WTC11 (cell line): Measurements from ENCODE around the gene SLC9A9. TPM values are rescaled to one million over a fixed set of nuclear protein-coding genes. Genes with fewer than 3 reads are reported as not detected.

Experiments used
- ATAC-seq: fragments of 200-7000 bp; cut with Tn5 transposase; 2 replicates; pipeline ENCODE4 v1.10.0; 2021; ENCODE audit warnings: mild to moderate bottlenecking, moderate library complexity
- CTCF ChIA-PET: fragments of 300-600 bp; sonication (Branson Sonifier 250); formaldehyde crosslinking; loops from one replicate; lab custom pipeline; 2021; ENCODE audit warnings: antibody characterized with exemption; lab: Charles Lee
- POLR2A ChIA-PET: fragments of 350-600 bp; sonication (Branson Sonifier 250); formaldehyde crosslinking; loops from one replicate; lab custom pipeline; 2021; ENCODE audit warnings: antibody characterized with exemption; lab: Charles Lee
- DNase-seq: peaks from one replicate; pipeline ENCODE4 v3.0.0; 2021; ENCODE audit warnings: low spot score
- H3K27ac Mint-ChIP-seq: 2 replicates; pipeline ENCODE4 v1.8.0; 2021; ENCODE audit warnings: mixed read lengths
- H3K27me3 Mint-ChIP-seq: 2 replicates; pipeline ENCODE4 v1.8.0; 2021; ENCODE audit warnings: low read depth, mild to moderate bottlenecking, moderate library complexity, mixed read lengths
- H3K36me3 Mint-ChIP-seq: 2 replicates; pipeline ENCODE4 v1.8.0; 2021; ENCODE audit warnings: mixed read lengths
- H3K4me1 Mint-ChIP-seq: 2 replicates; pipeline ENCODE4 v1.8.0; 2022; ENCODE audit warnings: mixed read lengths
- H3K4me3 Mint-ChIP-seq: 2 replicates; pipeline ENCODE4 v1.8.0; 2021; ENCODE audit warnings: mild to moderate bottlenecking, moderate library complexity, mixed read lengths
- H3K9me3 Mint-ChIP-seq: 2 replicates; pipeline ENCODE4 v1.8.0; 2021; ENCODE audit warnings: mixed read lengths
- ATF2 ChIP-seq: sonication (generic); formaldehyde crosslinking; IDR thresholded peaks from 2 replicates; pipeline ENCODE4 v1.8.1; 2022; ENCODE audit warnings: low read depth, missing genetic modification reagents, borderline replicate concordance
- CBFB ChIP-seq: sonication (generic); formaldehyde crosslinking; IDR thresholded peaks from 2 replicates; pipeline ENCODE4 v1.8.1; 2022; ENCODE audit warnings: mild to moderate bottlenecking, low read depth, missing genetic modification reagents
- CREM ChIP-seq: sonication (generic); formaldehyde crosslinking; IDR thresholded peaks from 2 replicates; pipeline ENCODE4 v1.8.1; 2022; ENCODE audit warnings: mild to moderate bottlenecking, missing genetic modification reagents, moderate library complexity
- CTCF ChIP-seq: fragments of 200-600 bp; IDR thresholded peaks from 2 replicates; pipeline ENCODE4 v1.8.0; 2022; ENCODE audit warnings: antibody characterized with exemption
- ERG ChIP-seq: fragments of 250-450 bp; sonication (Bioruptor Pico); IDR thresholded peaks from 2 replicates; pipeline ENCODE4 v1.8.0; 2021; ENCODE audit warnings: mild to moderate bottlenecking
- FOXJ3 ChIP-seq: sonication (generic); formaldehyde crosslinking; IDR thresholded peaks from 2 replicates; pipeline ENCODE4 v1.9.0; 2021; ENCODE audit warnings: missing genetic modification reagents, mild to moderate bottlenecking, borderline replicate concordance
- FOXP1 ChIP-seq: sonication (generic); formaldehyde crosslinking; IDR thresholded peaks from 2 replicates; pipeline ENCODE4 v1.8.0; 2022; ENCODE audit warnings: missing genetic modification reagents, mild to moderate bottlenecking, moderate library complexity, borderline replicate concordance
- KAT7 ChIP-seq: sonication (generic); formaldehyde crosslinking; IDR thresholded peaks from 2 replicates; pipeline ENCODE4 v1.8.1; 2023; ENCODE audit warnings: missing genetic modification reagents, mild to moderate bottlenecking, borderline replicate concordance
- NFE2L1 ChIP-seq: sonication (generic); formaldehyde crosslinking; IDR thresholded peaks from 2 replicates; pipeline ENCODE4 v1.8.1; 2023; ENCODE audit warnings: missing genetic modification reagents
- NFYB ChIP-seq: sonication (generic); formaldehyde crosslinking; conservative IDR thresholded peaks from 2 replicates; pipeline ENCODE4 v1.8.0; 2022; ENCODE audit warnings: low read depth, missing genetic modification reagents
- NR1H2 ChIP-seq: sonication (generic); formaldehyde crosslinking; IDR thresholded peaks from 2 replicates; pipeline ENCODE4 v1.9.0; 2021; ENCODE audit warnings: mild to moderate bottlenecking, moderate library complexity, missing genetic modification reagents
- NR3C1 ChIP-seq: sonication (generic); formaldehyde crosslinking; conservative IDR thresholded peaks from 2 replicates; pipeline ENCODE4 v1.8.1; 2023; ENCODE audit warnings: low read depth, mild to moderate bottlenecking, missing genetic modification reagents
- OVOL2 ChIP-seq: fragments of 250-450 bp; sonication (Bioruptor Pico); IDR thresholded peaks from 2 replicates; pipeline ENCODE4 v1.9.0; 2021; ENCODE audit warnings: mild to moderate bottlenecking, borderline replicate concordance
- PREB ChIP-seq: sonication (generic); formaldehyde crosslinking; IDR thresholded peaks from 2 replicates; pipeline ENCODE4 v1.8.1; 2022; ENCODE audit warnings: mild to moderate bottlenecking, missing genetic modification reagents, moderate library complexity, borderline replicate concordance
- SMAD3 ChIP-seq: sonication (generic); formaldehyde crosslinking; IDR thresholded peaks from 2 replicates; pipeline ENCODE4 v1.8.0; 2022; ENCODE audit warnings: missing genetic modification reagents, mild to moderate bottlenecking, borderline replicate concordance
- SOX15 ChIP-seq: fragments of 250-450 bp; sonication (Bioruptor Pico); IDR thresholded peaks from 2 replicates; pipeline ENCODE4 v1.9.0; 2021; ENCODE audit warnings: mild to moderate bottlenecking
- TEAD1 ChIP-seq: sonication (generic); formaldehyde crosslinking; IDR thresholded peaks from 2 replicates; pipeline ENCODE4 v1.8.0; 2022; ENCODE audit warnings: mild to moderate bottlenecking, missing genetic modification reagents
- ZBTB43 ChIP-seq: sonication (generic); formaldehyde crosslinking; IDR thresholded peaks from 2 replicates; pipeline ENCODE4 v1.8.1; 2023; ENCODE audit warnings: mild to moderate bottlenecking, missing genetic modification reagents
- ZNF121 ChIP-seq: sonication (generic); formaldehyde crosslinking; IDR thresholded peaks from 2 replicates; pipeline ENCODE4 v1.8.0; 2023; ENCODE audit warnings: missing genetic modification reagents
- ZNF138 ChIP-seq: sonication (generic); formaldehyde crosslinking; conservative IDR thresholded peaks from 2 replicates; pipeline ENCODE4 v1.8.1; 2022; ENCODE audit warnings: mild to moderate bottlenecking, moderate library complexity, missing genetic modification reagents
- ZSCAN18 ChIP-seq: fragments of 250-450 bp; sonication (Bioruptor Pico); IDR thresholded peaks from 2 replicates; pipeline ENCODE4 v2.1.2; 2022; ENCODE audit warnings: mild to moderate bottlenecking, moderate library complexity
- total RNA-seq: library from RNA; stranded (reverse); gene quantifications from 3 replicates; pipeline ENCODE4 v1.2.3, GENCODE V29; 2021

Gene SLC9A9
- total RNA-seq, 1 experiment from 2014 or later = 1.2 TPM

- no peaks in the 10 kb centered on the region for H3K27me3 Mint-ChIP-seq
- DNase-seq (no peak), ATAC-seq (no peak)
- no peak overlapping the region for H3K27ac Mint-ChIP-seq
- no peak overlapping the region for H3K4me3 Mint-ChIP-seq
- POLR2A ChIA-PET = no interaction called here
- TF ChIP-seq NFE2L1 = no peak
- TF ChIP-seq SOX15 (CRISPR knock-in tag) = no peak
- TF ChIP-seq OVOL2 (CRISPR knock-in tag) = no peak
- TF ChIP-seq ZSCAN18 (CRISPR knock-in tag) = no peak
- no peak for TF ChIP-seq ATF2 (CRISPR knock-in tag)
- TF ChIP-seq KAT7 = no peak
- no peak for TF ChIP-seq CTCF
- TF ChIP-seq PREB (CRISPR knock-in tag) = no peak
- TF ChIP-seq ZNF121 = no peak
- H3K4me1 Mint-ChIP-seq = peaks cover 34% of the 10 kb centered on the region
- peaks cover 4% of the 10 kb centered on the region; the same call in 1 of the 2 replicates for H3K9me3 Mint-ChIP-seq
- no peaks in the 10 kb centered on the region for H3K36me3 Mint-ChIP-seq
- CTCF ChIA-PET = no interaction called here
Measured at GRCh38 chr3:143595456-143596077, 252.7 kb downstream of the SLC9A9 start.

- no peaks in the 10 kb centered on the region for H3K36me3 Mint-ChIP-seq
- ChIA-PET POLR2A (no interaction called here), CTCF (no interaction called here)
- H3K9me3 Mint-ChIP-seq = no peaks in the 10 kb centered on the region
- DNase-seq = no peak
- no peak for ATAC-seq
- H3K27ac Mint-ChIP-seq = no peak overlapping the region
- H3K4me3 Mint-ChIP-seq = no peak overlapping the region
- TF ChIP-seq SMAD3 (CRISPR knock-in tag) (no peak), ZBTB43 (CRISPR knock-in tag) (no peak), ERG (CRISPR knock-in tag) (no peak)
- no peaks in the 10 kb centered on the region for H3K27me3 Mint-ChIP-seq
- peaks cover 24% of the 10 kb centered on the region for H3K4me1 Mint-ChIP-seq
Measured at GRCh38 chr3:143594206-143594605, 254.1 kb downstream of the SLC9A9 start.

- Mint-ChIP-seq H3K4me3 (no peak overlapping the region), H3K27me3 (no peaks in the 10 kb centered on the region), H3K27ac (no peak overlapping the region), H3K4me1 (no peaks in the 10 kb centered on the region), H3K36me3 (no peaks in the 10 kb centered on the region), H3K9me3 (no peaks in the 10 kb centered on the region)
- POLR2A ChIA-PET = no interaction called here
- DNase-seq = no peak
- no peak for ATAC-seq
- CTCF ChIA-PET = no interaction called here
- TF ChIP-seq CREM (no peak), NR1H2 (no peak), ZNF138 (no peak), PREB (CRISPR knock-in tag) (no peak), TEAD1 (CRISPR knock-in tag) (no peak), FOXP1 (CRISPR knock-in tag) (no peak), NR3C1 (CRISPR knock-in tag) (no peak), CBFB (no peak), FOXJ3 (no peak), NFYB (CRISPR knock-in tag) (no peak), ATF2 (CRISPR knock-in tag) (no peak)
Measured at GRCh38 chr3:143590660-143591059, 257.6 kb downstream of the SLC9A9 start.
